ENCODE data around the gene ZBTB5. TPM values are rescaled to one million over a fixed set of nuclear protein-coding genes. Genes with fewer than 3 reads are reported as not detected.

The ZBTB5 gene
- total and polyA plus RNA-seq, 4 donors, result 2.4 to 9.4 (median 6.5) TPM

GRCh38 chr9:37405350-37405749, 59.9 kb downstream of the ZBTB5 start:
- TF ChIP-seq SP1 (IDR thresholded peaks at IDR 0.05) (no peak), HNF4G (IDR thresholded peaks at IDR 0.05) (no peak), RXRA (IDR thresholded peaks at IDR 0.05) (no peak), NR2F2 (IDR thresholded peaks at IDR 0.05) (peak; percentile 20), RAD21 (IDR thresholded peaks at IDR 0.05) (no peak)
- TF ChIP-seq, protein P1, sequence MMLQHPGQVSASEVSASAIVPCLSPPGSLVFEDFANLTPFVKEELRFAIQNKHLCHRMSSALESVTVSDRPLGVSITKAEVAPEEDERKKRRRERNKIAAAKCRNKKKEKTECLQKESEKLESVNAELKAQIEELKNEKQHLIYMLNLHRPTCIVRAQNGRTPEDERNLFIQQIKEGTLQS (IDR thresholded peaks at IDR 0.05), result no peak
- H3K27me3 ChIP-seq (ENCODE audit: control insufficient read depth in 4 of 4, insufficient read depth in 4 of 4, low read length in 3 of 4), result no peaks in the 10 kb centered on the region

DNA sequence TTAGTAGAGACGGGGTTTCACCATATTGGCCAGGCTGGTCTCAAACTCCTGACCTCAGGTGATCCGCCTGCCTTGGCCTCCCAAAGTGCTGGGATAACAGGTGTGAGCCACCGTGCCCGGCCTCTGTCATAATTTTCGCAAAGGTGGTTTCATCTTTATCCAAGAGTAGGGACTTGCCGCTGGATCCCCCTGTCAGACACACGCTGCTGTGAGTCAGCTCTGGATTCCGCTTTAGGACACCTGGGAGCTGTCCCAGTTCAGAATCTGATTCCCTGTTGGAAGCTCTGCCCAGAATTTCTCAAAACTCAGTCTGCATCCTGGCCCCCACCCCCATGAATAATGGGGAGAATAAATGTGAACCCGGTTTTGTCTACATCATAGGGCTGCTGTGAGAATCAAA, 60.7 kb downstream of the ZBTB5 start:
- no peak for DNase-seq (ENCODE audit: low spot score)
- Histone ChIP-seq H3K4me1 (ENCODE audit: control insufficient read depth in 4 of 4, insufficient read depth in 4 of 4, low read length in 3 of 4) (peaks cover 2 to 7% (median 6%) of the 10 kb centered on the region in 4 donors), H3K36me3 (ENCODE audit: control insufficient read depth in 4 of 4, insufficient read depth in 3 of 4, low read depth in 1 of 4, low read length in 3 of 4) (no peaks in the 10 kb centered on the region), H3K4me3 (ENCODE audit: low read depth in 1 of 3, low read length in 3 of 3) (no peak overlapping the region), H3K27ac (ENCODE audit: low read depth in 1 of 2, low read length in 2 of 2) (no peak overlapping the region), H3K9me3 (ENCODE audit: control insufficient read depth in 4 of 4, low read length in 3 of 4) (no peaks in the 10 kb centered on the region), H3K27me3 (ENCODE audit: control insufficient read depth in 4 of 4, insufficient read depth in 4 of 4, low read length in 3 of 4) (no peaks in the 10 kb centered on the region), H3K9ac (ENCODE audit: low read depth in 1 of 2, low read length in 2 of 2) (no peak overlapping the region)
- TF ChIP-seq, protein P1 (IDR thresholded peaks at IDR 0.05), result no peak
- TF ChIP-seq, protein P2, sequence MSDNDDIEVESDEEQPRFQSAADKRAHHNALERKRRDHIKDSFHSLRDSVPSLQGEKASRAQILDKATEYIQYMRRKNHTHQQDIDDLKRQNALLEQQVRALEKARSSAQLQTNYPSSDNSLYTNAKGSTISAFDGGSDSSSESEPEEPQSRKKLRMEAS (IDR thresholded peaks at IDR 0.05), result no peak
- TF ChIP-seq FOXA2 (IDR thresholded peaks at IDR 0.05), result no peak
- TF ChIP-seq, protein P3, sequence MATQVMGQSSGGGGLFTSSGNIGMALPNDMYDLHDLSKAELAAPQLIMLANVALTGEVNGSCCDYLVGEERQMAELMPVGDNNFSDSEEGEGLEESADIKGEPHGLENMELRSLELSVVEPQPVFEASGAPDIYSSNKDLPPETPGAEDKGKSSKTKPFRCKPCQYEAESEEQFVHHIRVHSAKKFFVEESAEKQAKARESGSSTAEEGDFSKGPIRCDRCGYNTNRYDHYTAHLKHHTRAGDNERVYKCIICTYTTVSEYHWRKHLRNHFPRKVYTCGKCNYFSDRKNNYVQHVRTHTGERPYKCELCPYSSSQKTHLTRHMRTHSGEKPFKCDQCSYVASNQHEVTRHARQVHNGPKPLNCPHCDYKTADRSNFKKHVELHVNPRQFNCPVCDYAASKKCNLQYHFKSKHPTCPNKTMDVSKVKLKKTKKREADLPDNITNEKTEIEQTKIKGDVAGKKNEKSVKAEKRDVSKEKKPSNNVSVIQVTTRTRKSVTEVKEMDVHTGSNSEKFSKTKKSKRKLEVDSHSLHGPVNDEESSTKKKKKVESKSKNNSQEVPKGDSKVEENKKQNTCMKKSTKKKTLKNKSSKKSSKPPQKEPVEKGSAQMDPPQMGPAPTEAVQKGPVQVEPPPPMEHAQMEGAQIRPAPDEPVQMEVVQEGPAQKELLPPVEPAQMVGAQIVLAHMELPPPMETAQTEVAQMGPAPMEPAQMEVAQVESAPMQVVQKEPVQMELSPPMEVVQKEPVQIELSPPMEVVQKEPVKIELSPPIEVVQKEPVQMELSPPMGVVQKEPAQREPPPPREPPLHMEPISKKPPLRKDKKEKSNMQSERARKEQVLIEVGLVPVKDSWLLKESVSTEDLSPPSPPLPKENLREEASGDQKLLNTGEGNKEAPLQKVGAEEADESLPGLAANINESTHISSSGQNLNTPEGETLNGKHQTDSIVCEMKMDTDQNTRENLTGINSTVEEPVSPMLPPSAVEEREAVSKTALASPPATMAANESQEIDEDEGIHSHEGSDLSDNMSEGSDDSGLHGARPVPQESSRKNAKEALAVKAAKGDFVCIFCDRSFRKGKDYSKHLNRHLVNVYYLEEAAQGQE (IDR thresholded peaks at IDR 0.05), result no peak
- TF ChIP-seq NR2F2 (IDR thresholded peaks at IDR 0.05), result no peak
- no peak for TF ChIP-seq HNF4A (conservative IDR thresholded peaks at IDR 0.05)
- no peak for TF ChIP-seq FOXA1 (IDR thresholded peaks at IDR 0.05)
- no peak for TF ChIP-seq HNF4G (IDR thresholded peaks at IDR 0.05)
- no peak for TF ChIP-seq SP1 (IDR thresholded peaks at IDR 0.05)
- TF ChIP-seq RXRA (IDR thresholded peaks at IDR 0.05), result no peak
- TF ChIP-seq EGR1 (IDR thresholded peaks at IDR 0.05; ENCODE audit: low read depth in 2 of 2), result no peak
- TF ChIP-seq, protein P4, sequence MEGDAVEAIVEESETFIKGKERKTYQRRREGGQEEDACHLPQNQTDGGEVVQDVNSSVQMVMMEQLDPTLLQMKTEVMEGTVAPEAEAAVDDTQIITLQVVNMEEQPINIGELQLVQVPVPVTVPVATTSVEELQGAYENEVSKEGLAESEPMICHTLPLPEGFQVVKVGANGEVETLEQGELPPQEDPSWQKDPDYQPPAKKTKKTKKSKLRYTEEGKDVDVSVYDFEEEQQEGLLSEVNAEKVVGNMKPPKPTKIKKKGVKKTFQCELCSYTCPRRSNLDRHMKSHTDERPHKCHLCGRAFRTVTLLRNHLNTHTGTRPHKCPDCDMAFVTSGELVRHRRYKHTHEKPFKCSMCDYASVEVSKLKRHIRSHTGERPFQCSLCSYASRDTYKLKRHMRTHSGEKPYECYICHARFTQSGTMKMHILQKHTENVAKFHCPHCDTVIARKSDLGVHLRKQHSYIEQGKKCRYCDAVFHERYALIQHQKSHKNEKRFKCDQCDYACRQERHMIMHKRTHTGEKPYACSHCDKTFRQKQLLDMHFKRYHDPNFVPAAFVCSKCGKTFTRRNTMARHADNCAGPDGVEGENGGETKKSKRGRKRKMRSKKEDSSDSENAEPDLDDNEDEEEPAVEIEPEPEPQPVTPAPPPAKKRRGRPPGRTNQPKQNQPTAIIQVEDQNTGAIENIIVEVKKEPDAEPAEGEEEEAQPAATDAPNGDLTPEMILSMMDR (IDR thresholded peaks at IDR 0.05; ENCODE audit: low read depth, low read length, missing input control), result no peak
- no peak for TF ChIP-seq TAF1 (conservative IDR thresholded peaks at IDR 0.05)
- no peak for TF ChIP-seq RAD21 (IDR thresholded peaks at IDR 0.05)
- no peak for TF ChIP-seq YY1 (IDR thresholded peaks at IDR 0.05)
- TF ChIP-seq JUND (IDR thresholded peaks at IDR 0.05), result no peak
- no peak for TF ChIP-seq ZBTB33 (IDR thresholded peaks at IDR 0.05)
- TF ChIP-seq GABPA (IDR thresholded peaks at IDR 0.05 in 1 of 2, conservative IDR thresholded peaks at IDR 0.05 in 1 of 2), result no peak
- 89% methylated on average over 9 of the region's 9 CpGs for WGBS

More at GRCh38 chr9:37405350-37405749, 59.9 kb downstream of the ZBTB5 start:
- no peak overlapping the region for H3K9ac ChIP-seq (ENCODE audit: low read depth in 1 of 2, low read length in 2 of 2)
- H3K27ac ChIP-seq (ENCODE audit: low read depth in 1 of 2, low read length in 2 of 2), result no peak overlapping the region
- H3K4me1 ChIP-seq (ENCODE audit: control insufficient read depth in 4 of 4, insufficient read depth in 4 of 4, low read length in 3 of 4), result peaks cover 0 to 1% (median under 1%) of the 10 kb centered on the region in 4 donors
- DNase-seq (ENCODE audit: low spot score), result no peak
- 87% methylated on average over 3 of the region's 3 CpGs for WGBS
- H3K36me3 ChIP-seq (ENCODE audit: control insufficient read depth in 4 of 4, insufficient read depth in 3 of 4, low read depth in 1 of 4, low read length in 3 of 4), result no peaks in the 10 kb centered on the region
- H3K9me3 ChIP-seq (ENCODE audit: control insufficient read depth in 4 of 4, low read length in 3 of 4), result no peaks in the 10 kb centered on the region
- H3K4me3 ChIP-seq (ENCODE audit: low read depth in 1 of 3, low read length in 3 of 3), result no peak overlapping the region

Measured in liver (tissue), 9 donors.